ENCODE data around the gene SSH2.
"Not testable (repeated sequence)": the region's sequence is repeated elsewhere in the genome, so short reads cannot be mapped to it uniquely, and the experiment has no call there.

The SSH2 gene

DNA sequence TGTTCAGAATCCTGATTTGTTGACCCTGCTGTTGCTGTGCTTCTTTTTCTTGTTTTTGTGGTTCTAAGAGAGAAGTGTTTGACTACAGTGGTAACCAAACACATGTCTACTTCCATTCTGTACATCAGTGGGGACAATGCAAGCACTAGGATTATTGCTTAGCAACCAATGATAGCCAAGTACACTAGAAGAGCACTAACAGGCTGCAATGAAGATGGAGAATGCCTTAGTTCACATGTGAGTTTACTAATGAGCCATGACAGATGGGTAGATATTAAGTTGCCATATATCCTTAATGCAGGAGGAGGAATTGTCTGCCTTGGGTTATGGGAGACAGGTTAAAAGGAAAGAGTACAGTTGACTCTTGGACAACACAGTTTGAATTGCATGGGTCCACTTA is 19.7 kb upstream of the SSH2 start:
- Histone ChIP-seq H3K4me2 (ENCODE audit: low read length) (no peak overlapping the region), H3K4me3 (ENCODE audit: low read length) (no peak overlapping the region)

DNA sequence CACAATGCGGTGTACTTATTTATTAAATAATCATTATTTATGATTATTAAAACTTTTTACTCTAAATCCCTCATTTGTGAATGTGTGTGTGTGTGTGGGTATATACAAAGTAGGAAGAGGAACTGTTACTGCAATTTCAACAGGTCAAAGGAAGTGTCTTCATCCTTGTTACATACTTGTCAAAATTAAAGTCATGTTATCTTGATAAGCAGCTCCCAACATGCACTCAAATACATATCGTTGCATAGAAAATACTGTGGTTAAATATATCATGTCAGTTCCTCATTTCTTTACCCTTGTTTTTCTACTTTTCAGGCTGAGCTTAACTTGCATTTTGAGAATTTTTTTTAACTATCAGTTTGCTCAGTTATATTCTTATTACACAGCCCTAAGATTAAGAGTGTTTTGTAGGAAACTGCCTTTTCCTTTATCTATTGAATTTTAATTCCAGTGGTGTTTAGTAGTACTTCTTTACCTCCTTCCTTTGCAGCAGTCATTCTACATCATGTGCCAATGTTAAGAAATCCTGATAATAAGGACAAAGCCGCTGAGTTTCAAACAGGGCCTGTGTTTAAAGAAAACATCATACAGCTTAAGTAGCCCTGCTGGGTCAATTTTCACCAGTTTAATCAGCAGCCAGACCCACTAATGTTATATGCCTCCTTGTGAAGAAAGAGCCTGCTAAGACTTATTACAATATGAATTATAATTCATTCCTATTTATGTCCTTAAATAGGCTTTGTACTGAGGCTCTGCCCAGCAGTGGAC is 18.6 kb upstream of the SSH2 start:
- H3K9ac ChIP-seq (ENCODE audit: low read depth, low read length) = no peak overlapping the region
- H3K27me3 ChIP-seq (ENCODE audit: control insufficient read depth, insufficient read depth, low read length) = no peaks in the 10 kb centered on the region
- H3K4me3 ChIP-seq (ENCODE audit: low read length) = no peak overlapping the region
- H3K9me3 ChIP-seq (replicated peaks; ENCODE audit: low read length) = no peaks in the 10 kb centered on the region
- H3K36me3 ChIP-seq (ENCODE audit: insufficient read depth, low read length) = no peaks in the 10 kb centered on the region
- no peak overlapping the region for H3K4me2 ChIP-seq (ENCODE audit: low read length)
- no peaks in the 10 kb centered on the region for H3K4me1 ChIP-seq (ENCODE audit: control insufficient read depth, insufficient read depth, low read length)

More for the DNA sequence above, 19.7 kb upstream of the SSH2 start:
- Histone ChIP-seq H3K4me1 (ENCODE audit: control insufficient read depth, insufficient read depth, low read length) (no peaks in the 10 kb centered on the region), H3K27me3 (ENCODE audit: control insufficient read depth, insufficient read depth, low read length) (no peaks in the 10 kb centered on the region), H3K36me3 (ENCODE audit: insufficient read depth, low read length) (no peaks in the 10 kb centered on the region), H3K9me3 (replicated peaks; ENCODE audit: low read length) (no peaks in the 10 kb centered on the region), H3K9ac (ENCODE audit: low read depth, low read length) (no peak overlapping the region)

DNA sequence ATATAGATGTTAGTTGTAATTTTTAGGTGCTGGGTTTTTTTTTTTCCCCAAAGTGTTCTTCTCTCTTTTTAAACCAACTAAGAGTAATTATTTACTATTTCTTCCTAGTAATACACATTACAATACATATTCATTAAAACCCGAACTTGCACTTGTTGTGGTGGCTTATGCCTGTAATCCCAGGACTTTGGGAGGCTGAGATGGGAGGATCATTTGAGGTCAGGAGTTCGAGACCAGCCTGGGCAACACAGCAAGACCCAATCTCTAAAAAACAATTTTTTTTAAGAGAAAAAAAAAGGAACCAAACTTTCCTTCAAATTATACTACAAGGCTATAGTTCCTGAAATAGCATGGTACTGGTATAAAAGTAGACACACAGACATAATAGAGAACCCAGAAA is 15.3 kb upstream of the SSH2 start:
- no peak overlapping the region for H3K4me2 ChIP-seq (ENCODE audit: low read length)
- no peaks in the 10 kb centered on the region for H3K4me1 ChIP-seq (ENCODE audit: control insufficient read depth, insufficient read depth, low read length)
- H3K27me3 ChIP-seq (ENCODE audit: control insufficient read depth, insufficient read depth, low read length) = no peaks in the 10 kb centered on the region
- H3K9me3 ChIP-seq (replicated peaks; ENCODE audit: low read length) = no peaks in the 10 kb centered on the region
- H3K9ac ChIP-seq (ENCODE audit: low read depth, low read length) = no peak overlapping the region
- no peaks in the 10 kb centered on the region for H3K36me3 ChIP-seq (ENCODE audit: insufficient read depth, low read length)
- no peak overlapping the region for H3K4me3 ChIP-seq (ENCODE audit: low read length)

DNA sequence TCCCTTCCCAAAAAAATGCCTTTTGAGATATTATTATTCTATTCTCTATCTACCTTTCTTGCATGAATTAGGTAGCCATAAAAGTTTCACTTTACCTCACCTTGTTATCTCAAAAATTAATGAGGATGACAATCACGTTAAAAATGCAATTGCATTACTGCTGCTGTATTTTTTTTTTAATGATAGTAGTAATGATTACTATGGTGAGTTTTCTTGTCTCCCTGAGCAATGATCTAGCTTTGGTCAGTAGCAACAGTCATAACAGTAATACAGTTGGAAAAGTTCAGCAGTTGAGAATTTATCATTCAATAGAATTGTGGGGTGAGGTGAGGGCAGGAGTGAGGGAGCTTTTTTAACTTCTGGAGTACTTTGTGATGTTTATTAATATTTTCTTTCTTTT is 11.3 kb upstream of the SSH2 start, which contains the start of gene EFCAB5:
EFCAB5 (plus strand) TSS at position 301 of the 400 bp plus-strand sequence. CDS start 163 bp downstream, outside the sequence.
- no peaks in the 10 kb centered on the region for H3K36me3 ChIP-seq (ENCODE audit: insufficient read depth, low read length)
- no peaks in the 10 kb centered on the region for H3K27me3 ChIP-seq (ENCODE audit: control insufficient read depth, insufficient read depth, low read length)
- H3K4me1 ChIP-seq (ENCODE audit: control insufficient read depth, insufficient read depth, low read length) = no peaks in the 10 kb centered on the region
- no peak within 1 kb of the TSS for H3K4me3 ChIP-seq (ENCODE audit: low read length)
- H3K9ac ChIP-seq (ENCODE audit: low read depth, low read length) = no peak within 1 kb of the TSS
- no peaks in the 10 kb centered on the region for H3K9me3 ChIP-seq (replicated peaks; ENCODE audit: low read length)
- no peak within 1 kb of the TSS for H3K4me2 ChIP-seq (ENCODE audit: low read length)

DNA sequence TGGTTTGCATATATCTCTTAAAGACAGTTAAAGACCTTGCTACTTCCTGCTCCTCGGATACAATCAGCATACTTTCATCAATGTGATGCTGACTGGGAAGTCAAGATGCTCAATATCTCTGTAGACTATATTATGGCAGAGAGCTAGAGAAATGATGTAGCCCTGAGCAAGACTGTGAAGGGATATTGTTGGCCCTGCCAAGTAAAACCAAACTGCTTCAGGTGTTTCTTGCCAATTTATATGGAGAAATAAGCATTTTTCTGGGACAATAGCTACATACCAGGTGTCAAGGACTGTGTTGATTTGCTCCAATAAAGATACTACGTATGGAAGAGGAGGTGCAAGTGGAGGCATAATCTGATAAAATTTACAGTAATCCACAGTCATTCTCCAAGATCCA is 6.7 kb upstream of the SSH2 start:
- Histone ChIP-seq H3K4me1 (ENCODE audit: control insufficient read depth, insufficient read depth, low read length) (no peaks in the 10 kb centered on the region), H3K9ac (ENCODE audit: low read depth, low read length) (no peak overlapping the region), H3K36me3 (ENCODE audit: insufficient read depth, low read length) (no peaks in the 10 kb centered on the region), H3K9me3 (replicated peaks; ENCODE audit: low read length) (no peaks in the 10 kb centered on the region), H3K27me3 (ENCODE audit: control insufficient read depth, insufficient read depth, low read length) (no peaks in the 10 kb centered on the region), H3K4me2 (ENCODE audit: low read length) (no peak overlapping the region), H3K4me3 (ENCODE audit: low read length) (no peak overlapping the region)

DNA sequence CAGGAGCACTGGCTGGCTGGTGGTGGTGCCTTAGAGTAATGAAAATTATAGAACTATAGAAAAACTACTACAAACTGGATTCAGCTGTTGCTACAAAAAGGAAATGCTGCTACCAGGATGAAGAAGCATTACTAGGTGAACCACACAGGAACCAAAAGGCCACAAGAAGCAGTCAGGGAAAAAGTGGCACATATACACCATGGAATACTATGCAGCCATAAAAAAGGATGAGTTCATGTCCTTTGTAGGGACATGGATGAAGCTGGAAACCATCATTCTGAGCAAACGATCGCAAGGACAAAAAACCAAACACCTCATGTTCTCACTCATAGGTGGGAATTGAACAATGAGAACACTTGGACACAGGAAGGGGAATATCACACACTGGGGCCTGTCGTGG is 5.9 kb upstream of the SSH2 start:
- not testable (repeated sequence) for H3K27me3 ChIP-seq (ENCODE audit: control insufficient read depth, insufficient read depth, low read length); H3K9ac ChIP-seq (ENCODE audit: low read depth, low read length); H3K36me3 ChIP-seq (ENCODE audit: insufficient read depth, low read length); H3K9me3 ChIP-seq (replicated peaks; ENCODE audit: low read length); H3K4me1 ChIP-seq (ENCODE audit: control insufficient read depth, insufficient read depth, low read length); H3K4me3 ChIP-seq (ENCODE audit: low read length); H3K4me2 ChIP-seq (ENCODE audit: low read length)

DNA sequence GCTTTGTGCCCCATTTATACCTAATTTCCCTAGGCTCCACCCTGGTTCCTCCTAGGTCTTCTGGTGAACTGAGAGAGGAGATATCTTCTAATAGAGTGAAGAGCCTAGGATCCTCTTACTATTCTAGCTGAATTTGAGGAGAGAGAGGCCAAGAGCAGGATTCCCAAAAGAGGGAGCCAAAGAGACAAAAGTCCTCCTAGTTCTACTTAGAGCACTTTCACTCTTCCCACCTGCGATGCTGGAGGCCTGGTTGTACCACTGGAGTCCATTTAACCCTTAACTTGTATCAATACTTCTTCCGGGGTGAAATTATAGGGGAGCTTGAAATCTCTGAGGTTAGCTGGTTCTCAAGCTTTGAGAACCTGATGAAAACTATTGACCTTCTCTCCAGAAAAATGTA is 3.4 kb upstream of the SSH2 start:
- Histone ChIP-seq H3K36me3 (ENCODE audit: insufficient read depth, low read length) (no peaks in the 10 kb centered on the region), H3K27me3 (ENCODE audit: control insufficient read depth, insufficient read depth, low read length) (no peaks in the 10 kb centered on the region), H3K4me2 (ENCODE audit: low read length) (no peak overlapping the region), H3K4me1 (ENCODE audit: control insufficient read depth, insufficient read depth, low read length) (peaks cover 14% of the 10 kb centered on the region), H3K9ac (ENCODE audit: low read depth, low read length) (no peak overlapping the region), H3K9me3 (replicated peaks; ENCODE audit: low read length) (no peaks in the 10 kb centered on the region), H3K4me3 (ENCODE audit: low read length) (no peak overlapping the region)

DNA sequence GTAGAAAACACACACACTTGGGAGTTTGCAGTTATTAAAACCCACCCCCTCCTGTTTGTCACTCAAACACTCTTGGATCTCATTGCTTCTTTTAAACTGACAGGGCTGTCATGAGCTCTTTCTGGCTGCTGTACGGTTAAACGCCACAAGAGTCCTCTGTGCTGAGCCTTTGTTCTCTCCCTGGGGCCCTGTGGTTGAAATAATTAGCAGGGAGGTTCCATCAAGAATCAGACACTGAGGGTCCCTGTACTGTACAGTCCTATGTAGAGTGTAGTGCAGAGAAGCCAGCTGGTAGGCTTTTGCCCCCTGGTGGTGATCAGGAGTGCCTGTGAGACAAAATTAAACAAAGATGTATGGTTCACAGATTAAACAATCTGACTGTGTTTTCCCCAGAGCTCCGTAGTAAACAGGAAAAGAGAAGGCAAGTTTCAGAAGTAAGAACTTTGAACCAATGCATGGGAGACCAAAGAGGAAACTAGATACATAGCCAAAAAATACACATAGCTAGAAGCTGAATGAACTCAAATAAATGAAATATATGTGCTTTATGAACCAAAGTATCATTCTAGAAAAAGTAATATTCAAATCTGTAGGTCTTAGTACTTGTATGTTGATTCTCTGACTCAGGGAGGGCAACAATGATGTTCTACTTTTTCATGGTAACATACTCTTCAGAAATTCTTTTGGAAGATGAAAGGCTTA is 1.4 kb upstream of the SSH2 start:
- Histone ChIP-seq H3K27me3 (ENCODE audit: control insufficient read depth, insufficient read depth, low read length) (no peaks in the 10 kb centered on the region), H3K36me3 (ENCODE audit: insufficient read depth, low read length) (no peaks in the 10 kb centered on the region), H3K9me3 (replicated peaks; ENCODE audit: low read length) (no peaks in the 10 kb centered on the region), H3K4me2 (ENCODE audit: low read length) (peak overlapping the region; percentile 93), H3K4me3 (ENCODE audit: low read length) (peak overlapping the region; percentile 83), H3K9ac (ENCODE audit: low read depth, low read length) (no peak overlapping the region), H3K4me1 (ENCODE audit: control insufficient read depth, insufficient read depth, low read length) (peaks cover 17% of the 10 kb centered on the region)

DNA sequence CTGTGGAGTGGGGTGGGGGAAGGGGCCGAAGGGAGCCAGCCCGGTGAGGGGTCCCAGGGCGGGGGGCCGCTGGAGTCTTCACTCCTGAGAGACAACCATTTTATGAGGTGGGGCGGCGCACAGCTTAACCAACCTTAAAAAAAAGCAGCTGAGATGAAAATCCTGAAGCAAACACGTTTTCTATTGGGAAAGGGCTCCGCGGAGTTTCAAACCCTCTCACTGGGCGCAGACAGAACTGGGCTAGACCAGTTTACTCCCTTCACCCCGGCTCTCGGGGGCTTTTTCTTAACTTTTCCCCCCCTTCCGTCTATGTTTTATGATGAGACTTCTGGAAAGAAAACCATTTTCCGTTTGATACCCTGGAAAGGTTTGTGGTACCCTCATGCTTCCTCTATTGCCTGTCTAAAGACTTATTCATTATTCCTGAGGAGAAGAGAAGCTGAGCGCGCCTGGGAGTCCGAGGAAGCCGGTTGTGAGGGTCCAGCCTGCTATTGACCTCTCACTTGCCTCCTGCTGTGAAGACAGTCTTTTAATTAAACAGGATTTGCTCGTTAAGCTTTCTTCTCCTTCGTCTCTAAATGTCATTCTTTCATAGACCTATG is 482 bp upstream of the SSH2 start:
- Histone ChIP-seq H3K4me1 (ENCODE audit: control insufficient read depth, insufficient read depth, low read length) (peaks cover 17% of the 10 kb centered on the region), H3K4me3 (ENCODE audit: low read length) (peak overlapping the region; percentile 83), H3K36me3 (ENCODE audit: insufficient read depth, low read length) (no peaks in the 10 kb centered on the region), H3K9ac (ENCODE audit: low read depth, low read length) (peak overlapping the region; percentile 78), H3K4me2 (ENCODE audit: low read length) (peak overlapping the region; percentile 93), H3K27me3 (ENCODE audit: control insufficient read depth, insufficient read depth, low read length) (no peaks in the 10 kb centered on the region), H3K9me3 (replicated peaks; ENCODE audit: low read length) (no peaks in the 10 kb centered on the region)

DNA sequence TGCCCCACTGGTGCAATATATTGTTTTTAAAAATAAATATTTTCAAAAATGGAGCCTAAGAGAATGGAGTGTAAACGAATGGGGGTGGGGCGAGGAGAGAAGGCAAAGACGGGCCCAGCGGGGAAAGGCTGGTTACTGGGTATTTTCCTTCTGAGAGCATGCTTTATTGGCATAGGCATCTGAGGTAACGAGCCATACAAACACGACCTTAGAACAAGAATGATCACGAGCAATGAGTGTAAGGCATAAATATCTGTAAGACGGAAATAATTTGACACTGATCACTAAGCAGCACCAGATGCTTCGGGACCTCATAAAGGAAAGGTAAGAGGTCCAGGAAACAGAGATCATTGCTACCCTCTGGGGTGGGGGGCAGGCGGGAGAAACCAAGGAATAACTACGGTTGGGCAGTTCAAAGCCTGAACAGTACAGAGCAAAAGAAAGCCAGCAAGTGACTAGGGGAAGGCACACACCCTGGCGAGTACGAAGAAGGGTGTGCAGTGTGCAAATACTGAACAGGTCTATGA is 959 bp downstream of the SSH2 start:
- Histone ChIP-seq H3K4me3 (ENCODE audit: low read length) (peak overlapping the region; percentile 83), H3K27me3 (ENCODE audit: control insufficient read depth, insufficient read depth, low read length) (no peaks in the 10 kb centered on the region), H3K4me2 (ENCODE audit: low read length) (peak overlapping the region; percentile 93), H3K9ac (ENCODE audit: low read depth, low read length) (peak overlapping the region; percentile 78), H3K36me3 (ENCODE audit: insufficient read depth, low read length) (no peaks in the 10 kb centered on the region), H3K4me1 (ENCODE audit: control insufficient read depth, insufficient read depth, low read length) (peaks cover 17% of the 10 kb centered on the region), H3K9me3 (replicated peaks; ENCODE audit: low read length) (no peaks in the 10 kb centered on the region)

DNA sequence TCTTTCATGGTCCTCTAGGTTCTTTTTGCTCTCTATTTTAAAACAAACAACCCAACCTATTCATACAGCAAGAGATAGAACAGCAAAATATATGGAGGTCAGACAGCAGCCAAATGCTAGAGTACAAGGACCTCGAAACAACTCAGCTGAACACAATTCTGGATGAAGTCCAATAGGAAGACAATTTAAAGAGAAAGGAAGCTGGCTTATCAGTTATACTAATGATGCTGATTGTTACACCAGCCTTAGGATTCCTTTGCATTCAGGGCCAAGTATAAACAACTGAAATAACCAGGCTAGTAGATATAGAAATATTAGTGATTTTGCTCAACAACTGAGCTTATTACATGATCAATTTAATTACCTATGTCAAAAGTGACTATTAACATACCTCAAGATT is 2.5 kb downstream of the SSH2 start:
- Histone ChIP-seq H3K36me3 (ENCODE audit: insufficient read depth, low read length) (no peaks in the 10 kb centered on the region), H3K4me2 (ENCODE audit: low read length) (peak overlapping the region; percentile 93), H3K9me3 (replicated peaks; ENCODE audit: low read length) (no peaks in the 10 kb centered on the region), H3K9ac (ENCODE audit: low read depth, low read length) (no peak overlapping the region), H3K27me3 (ENCODE audit: control insufficient read depth, insufficient read depth, low read length) (no peaks in the 10 kb centered on the region), H3K4me1 (ENCODE audit: control insufficient read depth, insufficient read depth, low read length) (peaks cover 17% of the 10 kb centered on the region), H3K4me3 (ENCODE audit: low read length) (no peak overlapping the region)

Data from skeletal muscle satellite cell (primary cell).